A673 (cell line): ENCODE results near the gene RNGTT. TPM values are rescaled to one million over a fixed set of nuclear protein-coding genes. Genes with fewer than 3 reads are reported as not detected.

Experiments
- BruUV-seq: library from RNA; stranded (reverse); fragments of 400-500 nt; replicated peaks from 2 replicates; lab custom pipeline; 2021; lab: Mats Ljungman, UMichigan
- CTCF ChIA-PET: fragments of 300-600 bp; sonication (Branson Sonifier 250); formaldehyde crosslinking; loops from one replicate; lab custom pipeline; 2022; ENCODE audit warnings: antibody characterized with exemption; lab: Charles Lee
- POLR2A ChIA-PET: fragments of 300-600 bp; sonication (Branson Sonifier 250); formaldehyde crosslinking; loops from one replicate; lab custom pipeline; 2022; ENCODE audit warnings: antibody characterized with exemption; ENCODE audit not compliant: low non-redundant PET; lab: Charles Lee
- DNase-seq: peaks from one replicate; pipeline ENCODE4 v3.0.0-alpha.2; 2015; ENCODE audit warnings: low spot score
- H3K27ac ChIP-seq: fragments of 200-600 bp; sonication (generic); 2 replicates; pipeline ENCODE4 v1.5.1; 2016; ENCODE audit warnings: mixed run types, low read depth, mild to moderate bottlenecking, mixed read lengths, antibody characterized with exemption, low read length; ENCODE audit not compliant: poor library complexity, severe bottlenecking
- H3K27me3 ChIP-seq: fragments of 200-600 bp; sonication (generic); replicated peaks from 2 replicates; pipeline ENCODE4 v1.6.1; 2017; ENCODE audit warnings: mixed run types, low read depth, mild to moderate bottlenecking, mixed read lengths, antibody characterized with exemption, low read length; ENCODE audit not compliant: insufficient read depth, poor library complexity
- H3K36me3 ChIP-seq: fragments of 200-600 bp; sonication (generic); 2 replicates; pipeline ENCODE4 v1.6.1; 2016; ENCODE audit warnings: mixed run types, mild to moderate bottlenecking, mixed read lengths, antibody characterized with exemption, low read length; ENCODE audit not compliant: insufficient read depth, poor library complexity, severe bottlenecking
- H3K4me1 ChIP-seq: fragments of 200-600 bp; sonication (generic); 2 replicates; pipeline ENCODE4 v1.6.1; 2017; ENCODE audit warnings: mixed run types, mild to moderate bottlenecking, mixed read lengths, antibody characterized with exemption, low read length; ENCODE audit not compliant: insufficient read depth, poor library complexity, severe bottlenecking
- H3K4me3 ChIP-seq: fragments of 200-600 bp; sonication (generic); 2 replicates; pipeline ENCODE4 v1.5.1; 2016; ENCODE audit warnings: low read depth, mixed run types, mild to moderate bottlenecking, mixed read lengths, low read length; ENCODE audit not compliant: poor library complexity, severe bottlenecking
- H3K9me3 ChIP-seq: fragments of 200-600 bp; sonication (generic); 2 replicates; pipeline ENCODE4 v1.6.1; 2016; ENCODE audit warnings: mixed run types, low read depth, mild to moderate bottlenecking, mixed read lengths, antibody characterized with exemption, low read length; ENCODE audit not compliant: poor library complexity, severe bottlenecking
- CTCF ChIP-seq: fragments of 300-800, 200-600 bp; sonication (generic); conservative IDR thresholded peaks from 2 replicates; pipeline ENCODE4 v1.5.1; 2017; ENCODE audit warnings: low read depth, mild to moderate bottlenecking, antibody characterized with exemption, low read length, moderate library complexity, mixed read lengths
- EZH2 ChIP-seq: fragments of 200-600 bp; sonication (generic); IDR thresholded peaks from 2 replicates; pipeline ENCODE4 v1.6.1; 2017; ENCODE audit warnings: borderline replicate concordance, low read depth, mild to moderate bottlenecking, mixed read lengths, antibody characterized with exemption, low read length; ENCODE audit not compliant: poor library complexity, severe bottlenecking
- intact Hi-C: fragments of 100-400 bp; cut with micrococcal nuclease; formaldehyde crosslinking; loops from one replicate; pipeline ENCODE4 v1.10.0; 2022; ENCODE audit not compliant: unreplicated experiment
- total RNA-seq: library from RNA; stranded (reverse); gene quantifications from 2 replicates; pipeline ENCODE4 v1.2.3, GENCODE V29; 2021

The RNGTT gene
- total RNA-seq, 1 experiment from 2014 or later = 31.8 TPM

GRCh38 chr6:88655586-88655985, 307.8 kb downstream of the RNGTT start:
- BruUV-seq = no TSS peak
- CTCF ChIA-PET = no interaction called here

DNA sequence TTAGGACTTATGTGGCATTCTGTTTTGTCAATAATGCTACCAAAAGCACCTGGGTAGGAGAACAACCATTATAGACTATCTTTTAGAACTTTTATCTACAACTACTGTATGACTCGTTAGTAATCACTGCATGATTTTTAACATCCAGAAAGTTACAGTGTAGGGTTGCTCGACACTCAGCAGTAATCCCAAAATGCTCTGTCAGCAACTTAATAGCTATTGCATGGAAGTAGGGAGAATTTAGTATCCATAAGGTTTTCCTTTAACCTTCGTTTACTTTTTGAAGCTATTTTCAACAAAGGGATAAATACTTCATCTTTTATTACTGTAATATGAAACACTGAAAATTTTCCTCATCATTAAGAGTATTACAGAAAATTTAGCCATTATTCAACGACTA, 309.5 kb downstream of the RNGTT start:
- ChIA-PET POLR2A (no interaction called here), CTCF (no interaction called here)
- Histone ChIP-seq H3K36me3 (no peaks in the 10 kb centered on the region), H3K4me3 (no peak overlapping the region), H3K4me1 (no peaks in the 10 kb centered on the region), H3K9me3 (no peaks in the 10 kb centered on the region), H3K27me3 (no peaks in the 10 kb centered on the region), H3K27ac (no peak overlapping the region)
- BruUV-seq = no TSS peak
- TF ChIP-seq EZH2 = no peak
- TF ChIP-seq CTCF = no peak
- no peak for DNase-seq
- intact Hi-C loops = no loop called here

More at GRCh38 chr6:88655586-88655985, 307.8 kb downstream of the RNGTT start:
- no peak overlapping the region for H3K27ac ChIP-seq
- POLR2A ChIA-PET = no interaction called here
- no peaks in the 10 kb centered on the region for H3K9me3 ChIP-seq
- H3K27me3 ChIP-seq = no peaks in the 10 kb centered on the region
- H3K4me3 ChIP-seq = no peak overlapping the region
- TF ChIP-seq EZH2 = no peak
- no peaks in the 10 kb centered on the region for H3K36me3 ChIP-seq
- DNase-seq = no peak
- intact Hi-C loops = no loop called here
- no peaks in the 10 kb centered on the region for H3K4me1 ChIP-seq

GRCh38 chr6:88651400-88651799, 312.0 kb downstream of the RNGTT start:
- no peak overlapping the region for H3K4me3 ChIP-seq
- no peaks in the 10 kb centered on the region for H3K9me3 ChIP-seq
- POLR2A ChIA-PET = no interaction called here
- intact Hi-C loops = no loop called here
- H3K4me1 ChIP-seq = no peaks in the 10 kb centered on the region
- CTCF ChIA-PET = no interaction called here
- no peak overlapping the region for H3K27ac ChIP-seq
- H3K36me3 ChIP-seq = no peaks in the 10 kb centered on the region
- DNase-seq = no peak
- H3K27me3 ChIP-seq = no peaks in the 10 kb centered on the region
- no peak for TF ChIP-seq EZH2
- TF ChIP-seq CTCF = no peak
- BruUV-seq = no TSS peak

DNA sequence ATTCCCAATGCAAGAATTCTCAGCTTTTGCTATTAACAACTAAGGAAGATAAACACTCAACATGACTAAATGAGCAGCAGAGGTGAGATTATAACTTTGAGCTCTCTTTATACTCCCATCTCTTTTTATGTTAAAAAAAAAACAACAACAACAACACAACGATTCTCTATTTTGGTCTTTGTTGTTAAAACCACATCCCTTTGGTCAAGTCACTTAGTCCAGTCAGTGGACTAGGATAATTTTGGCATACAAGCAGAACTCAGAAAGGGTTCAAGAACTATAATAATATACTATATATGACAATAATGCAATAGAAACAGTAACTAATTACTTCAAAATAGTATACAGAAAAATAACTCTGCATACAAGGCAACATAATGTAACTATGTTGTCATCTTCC, 312.4 kb downstream of the RNGTT start:
- no peaks in the 10 kb centered on the region for H3K27me3 ChIP-seq
- no peak for DNase-seq
- ChIA-PET POLR2A (interaction anchor here (0.7 kb wide), 1 partner anchor 48 kb away, joined by 3 read pairs; no protein-coding TSS in a partner anchor), CTCF (no interaction called here)
- TF ChIP-seq CTCF (no peak), EZH2 (no peak)
- no peak overlapping the region for H3K27ac ChIP-seq
- no TSS peak for BruUV-seq
- H3K4me1 ChIP-seq = no peaks in the 10 kb centered on the region
- H3K36me3 ChIP-seq = no peaks in the 10 kb centered on the region
- no peak overlapping the region for H3K4me3 ChIP-seq
- intact Hi-C loops = no loop called here
- no peaks in the 10 kb centered on the region for H3K9me3 ChIP-seq
